GM23248 (cell line): Measurements from ENCODE around the gene FKBP1A.

ENCODE experiments used
- EZH2 ChIP-seq: fragments of 200-600 bp; sonication (generic); IDR thresholded peaks from 2 replicates; pipeline ENCODE4 v1.6.1; 2018; ENCODE audit warnings: antibody characterized with exemption, mild to moderate bottlenecking; ENCODE audit not compliant: insufficient read depth, poor library complexity, severe bottlenecking
- EZH2phosphoT487 ChIP-seq: fragments of 200-600 bp; sonication (generic); IDR thresholded peaks from 2 replicates; pipeline ENCODE4 v1.6.1; 2018; ENCODE audit warnings: antibody characterized with exemption, moderate library complexity, mild to moderate bottlenecking, low read depth; ENCODE audit not compliant: insufficient read depth

DNA sequence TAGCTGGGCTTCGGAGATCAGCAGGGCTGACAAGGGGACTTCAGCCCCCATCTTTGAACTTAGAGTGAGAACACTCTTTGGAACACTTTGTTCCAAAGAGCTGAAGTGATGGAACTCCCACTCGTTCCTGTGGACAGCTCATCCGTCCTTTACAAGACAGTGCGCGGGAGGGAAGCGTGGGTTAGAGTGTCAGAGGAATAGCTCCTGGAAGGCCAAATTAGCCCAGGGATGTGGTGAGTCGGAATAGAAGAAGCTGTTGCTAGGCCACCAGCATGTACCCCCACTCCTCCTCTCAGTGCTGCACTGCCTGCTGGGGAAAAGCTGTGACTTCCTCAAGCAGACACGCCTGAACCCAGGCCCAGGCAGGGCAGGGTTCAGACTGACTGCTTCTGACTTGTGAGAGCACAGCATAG, 65.6 kb downstream of the FKBP1A start:
- TF ChIP-seq EZH2phosphoT487 (no peak), EZH2 (no peak)
